Progenitor cell of endocrine pancreas (in vitro differentiated cells): Measurements from ENCODE around the gene COL15A1. TPM values are rescaled to one million over a fixed set of nuclear protein-coding genes. Genes with fewer than 3 reads are reported as not detected.

Experiments
- DNase-seq: peaks from one replicate; pipeline ENCODE4 v3.0.0; 2021; ENCODE audit warnings: low spot score; ENCODE audit not compliant: unreplicated experiment
- H3K27ac Mint-ChIP-seq: 2 replicates; pipeline ENCODE4 v1.8.0; 2021; ENCODE audit warnings: mild to moderate bottlenecking, moderate library complexity, mixed read lengths
- H3K27me3 Mint-ChIP-seq: 2 replicates; pipeline ENCODE4 v1.8.0; 2021; ENCODE audit warnings: mixed read lengths
- H3K36me3 Mint-ChIP-seq: 2 replicates; pipeline ENCODE4 v1.8.0; 2022; ENCODE audit warnings: mixed read lengths; ENCODE audit not compliant: insufficient read depth
- H3K4me1 Mint-ChIP-seq: 2 replicates; pipeline ENCODE4 v1.8.0; 2021; ENCODE audit warnings: low read depth, mixed read lengths
- H3K4me3 Mint-ChIP-seq: 2 replicates; pipeline ENCODE4 v1.8.0; 2021; ENCODE audit warnings: low read depth, mild to moderate bottlenecking, moderate library complexity, mixed read lengths
- H3K9me3 Mint-ChIP-seq: 2 replicates; pipeline ENCODE4 v1.8.0; 2021; ENCODE audit warnings: low read depth, mixed read lengths
- CTCF ChIP-seq: fragments of 200-600 bp; sonication (generic); IDR thresholded peaks from one replicate; pipeline ENCODE4 v1.5.0; 2021; ENCODE audit warnings: antibody characterized with exemption, mild to moderate bottlenecking; ENCODE audit not compliant: unreplicated experiment
- total RNA-seq: library from RNA; stranded (reverse); gene quantifications from 2 replicates; pipeline ENCODE4 v1.2.1, GENCODE V29; 2021

The COL15A1 gene
- total RNA-seq, 1 donor from 2014 or later = not detected

GRCh38 chr9:99002706-99003105, 59.0 kb downstream of the COL15A1 start:
- DNase-seq = no peak
- Mint-ChIP-seq H3K4me1 (peaks cover 9% of the 10 kb centered on the region), H3K9me3 (no peaks in the 10 kb centered on the region), H3K27me3 (peaks cover 21% of the 10 kb centered on the region), H3K36me3 (no peaks in the 10 kb centered on the region), H3K27ac (no peak overlapping the region), H3K4me3 (no peak overlapping the region)
- TF ChIP-seq CTCF = no peak

GRCh38 chr9:99003308-99003707, 59.6 kb downstream of the COL15A1 start:
- Mint-ChIP-seq H3K27ac (no peak overlapping the region), H3K36me3 (no peaks in the 10 kb centered on the region), H3K27me3 (peaks cover 18% of the 10 kb centered on the region), H3K4me1 (peaks cover 7% of the 10 kb centered on the region), H3K4me3 (no peak overlapping the region), H3K9me3 (no peaks in the 10 kb centered on the region)
- no peak for DNase-seq
- no peak for TF ChIP-seq CTCF

- Mint-ChIP-seq H3K4me1 (peaks cover 2% of the 10 kb centered on the region), H3K9me3 (peaks cover 3% of the 10 kb centered on the region), H3K27me3 (peaks cover 14% of the 10 kb centered on the region), H3K36me3 (no peaks in the 10 kb centered on the region), H3K4me3 (no peak overlapping the region), H3K27ac (no peak overlapping the region)
- no peak for DNase-seq
- no peak for TF ChIP-seq CTCF
Observed at GRCh38 chr9:99004115-99004514, 60.4 kb downstream of the COL15A1 start.

GRCh38 chr9:99004717-99005460, 61.2 kb downstream of the COL15A1 start:
- peaks cover 14% of the 10 kb centered on the region for H3K27me3 Mint-ChIP-seq
- no peak overlapping the region for H3K27ac Mint-ChIP-seq
- H3K4me3 Mint-ChIP-seq = no peak overlapping the region
- no peaks in the 10 kb centered on the region for H3K36me3 Mint-ChIP-seq
- no peak for TF ChIP-seq CTCF
- H3K9me3 Mint-ChIP-seq = peaks cover 3% of the 10 kb centered on the region
- peaks cover 2% of the 10 kb centered on the region for H3K4me1 Mint-ChIP-seq
- DNase-seq = no peak

GRCh38 chr9:99005651-99006050, 61.9 kb downstream of the COL15A1 start:
- peaks cover 14% of the 10 kb centered on the region for H3K27me3 Mint-ChIP-seq
- no peak for TF ChIP-seq CTCF
- peaks cover 2% of the 10 kb centered on the region for H3K4me1 Mint-ChIP-seq
- H3K4me3 Mint-ChIP-seq = no peak overlapping the region
- H3K9me3 Mint-ChIP-seq = peaks cover 7% of the 10 kb centered on the region
- no peaks in the 10 kb centered on the region for H3K36me3 Mint-ChIP-seq
- DNase-seq = no peak
- no peak overlapping the region for H3K27ac Mint-ChIP-seq
